Measurements from ENCODE around the gene LAGE3.

LAGE3 gene

GRCh38 chrX:154477891-154478477 is 1.1 kb downstream of the LAGE3 start:
- no peak for DNase-seq (ENCODE audit: low read depth)

GRCh38 chrX:154476821-154477220 is 2.3 kb downstream of the LAGE3 start:
- no peak for DNase-seq (ENCODE audit: low read depth)

GRCh38 chrX:154473683-154474082 is 5.4 kb downstream of the LAGE3 start:
- DNase-seq (ENCODE audit: low read depth) = no peak

- DNase-seq (ENCODE audit: low read depth) = no peak
Measured at GRCh38 chrX:154472685-154473632, 6.1 kb downstream of the LAGE3 start.

GRCh38 chrX:154471839-154472684 is 7.0 kb downstream of the LAGE3 start:
- DNase-seq (ENCODE audit: low read depth) = no peak

GRCh38 chrX:154470914-154471568 is 8.0 kb downstream of the LAGE3 start:
- no peak for DNase-seq (ENCODE audit: low read depth)

- DNase-seq (ENCODE audit: low read depth) = no peak
Measured at GRCh38 chrX:154470434-154470833, 8.6 kb downstream of the LAGE3 start.

- DNase-seq (ENCODE audit: low read depth) = no peak
Measured at GRCh38 chrX:154469880-154470279, 9.2 kb downstream of the LAGE3 start.

GRCh38 chrX:154469114-154469513 is 10.0 kb downstream of the LAGE3 start:
- no peak for DNase-seq (ENCODE audit: low read depth)

- no peak for DNase-seq (ENCODE audit: low read depth)
Measured at GRCh38 chrX:154468217-154468616, 10.9 kb downstream of the LAGE3 start.

GRCh38 chrX:154467556-154467955 is 11.5 kb downstream of the LAGE3 start:
- DNase-seq (ENCODE audit: low read depth) = no peak

GRCh38 chrX:154466907-154467306 is 12.2 kb downstream of the LAGE3 start:
- no peak for DNase-seq (ENCODE audit: low read depth)

- DNase-seq (ENCODE audit: low read depth) = no peak
Measured at GRCh38 chrX:154466036-154466435, 13.0 kb downstream of the LAGE3 start.

- DNase-seq (ENCODE audit: low read depth) = no peak
Measured at GRCh38 chrX:154465601-154466000, 13.5 kb downstream of the LAGE3 start.

- no peak for DNase-seq (ENCODE audit: low read depth)
Measured at GRCh38 chrX:154464806-154465365, 14.2 kb downstream of the LAGE3 start.

GRCh38 chrX:154463611-154464220 is 15.4 kb downstream of the LAGE3 start:
- no peak for DNase-seq (ENCODE audit: low read depth)

GRCh38 chrX:154462396-154462795 is 16.7 kb downstream of the LAGE3 start:
- DNase-seq (ENCODE audit: low read depth) = no peak

GRCh38 chrX:154460326-154460725 is 18.8 kb downstream of the LAGE3 start:
- no peak for DNase-seq (ENCODE audit: low read depth)

GRCh38 chrX:154459832-154460231 is 19.2 kb downstream of the LAGE3 start:
- no peak for DNase-seq (ENCODE audit: low read depth)

- peak; percentile 34 for DNase-seq (ENCODE audit: low read depth)
Measured at GRCh38 chrX:154458954-154459778, 19.9 kb downstream of the LAGE3 start.
